ENCODE measurements around the gene OR5H2. TPM values are rescaled to one million over a fixed set of nuclear protein-coding genes. Genes with fewer than 3 reads are reported as not detected.

The OR5H2 gene
- polyA plus RNA-seq = not detected in 3 replicates
- polyA plus RNA-seq (2011; ENCODE audit: low read depth) = not detected
- polyA plus RNA-seq (2011; cell fraction: cytosol; rRNA removed) = not detected in 2 replicates
- polyA plus RNA-seq (2011; cell fraction: nucleus; rRNA removed) = not detected in 2 replicates
- not detected in 2 replicates for polyA plus RNA-seq (2012; ENCODE audit: low replicate concordance)
- polyA minus RNA-seq = not detected in 3 replicates
- polyA minus RNA-seq (2011; cell fraction: cytosol; rRNA and poly(A)+ RNA removed) = not detected
- polyA minus RNA-seq (2011; cell fraction: nucleus; rRNA and poly(A)+ RNA removed) = not detected in 2 replicates

- FAIRE-seq (no peak), DNase-seq (ENCODE audit: low read depth, low spot score) (no peak)
- Histone ChIP-seq H3K36me3 (ENCODE audit: control insufficient read depth in 2 of 2, extremely low read depth in 1 of 2, insufficient read depth in 2 of 2, low read length in 2 of 2) (no peaks in the 10 kb centered on the region), H3K27me3 (ENCODE audit: control insufficient read depth, extremely low read depth, insufficient read depth, low read length) (no peaks in the 10 kb centered on the region), H3K27ac (ENCODE audit: control insufficient read depth, insufficient read depth, low read length) (no peak within 1 kb of the TSS), H3K9me1 (ENCODE audit: control insufficient read depth, extremely low read depth, insufficient read depth, low read length) (no peaks in the 10 kb centered on the region), H3K9ac (ENCODE audit: control insufficient read depth, extremely low read depth, insufficient read depth, low read length) (no peak within 1 kb of the TSS), H3K4me1 (ENCODE audit: control insufficient read depth, extremely low read depth, insufficient read depth, low read length) (no peaks in the 10 kb centered on the region), H3K79me2 (ENCODE audit: control insufficient read depth, insufficient read depth, low read length) (no peaks in the 10 kb centered on the region), H2AFZ (ENCODE audit: control insufficient read depth, low read length) (no peak within 1 kb of the TSS), H3K4me2 (ENCODE audit: control insufficient read depth, extremely low read depth, insufficient read depth, low read depth, low read length) (no peak within 1 kb of the TSS), H3K9me3 (ENCODE audit: control insufficient read depth, low read depth, low read length) (no peaks in the 10 kb centered on the region), H3K4me3 (ENCODE audit: control insufficient read depth in 2 of 3, extremely low read depth in 1 of 3, insufficient read depth in 2 of 3, low read depth in 1 of 3, low read length in 3 of 3) (no peak within 1 kb of the TSS), H4K20me1 (ENCODE audit: control insufficient read depth, extremely low read depth, insufficient read depth, low read length) (no peaks in the 10 kb centered on the region)
- no peak for TF ChIP-seq EZH2 (IDR thresholded peaks at IDR 0.05; ENCODE audit: low read length)
- TF ChIP-seq CTCF (optimal IDR thresholded peaks at IDR 0.05 in 1 of 3, IDR thresholded peaks at IDR 0.05 in 1 of 3, conservative IDR thresholded peaks at IDR 0.05 in 1 of 3; ENCODE audit: extremely low read depth in 1 of 3, insufficient read depth in 2 of 3, low read length in 3 of 3) = no peak
- dilution Hi-C loops (cut with MboI; ENCODE audit: extremely low pct_ligation_motif_present, low sequenced_read_pairs) = no loop called here
Observed at GRCh38 chr3:98282205-98282604, at the start of gene OR5H2. Gene OR5H2 (plus strand): TSS chr3:98282505. CDS start chr3:98282903, 398 bp downstream.

- H3K9me1 ChIP-seq (ENCODE audit: control insufficient read depth, extremely low read depth, insufficient read depth, low read length) = no peaks in the 10 kb centered on the region
- TF ChIP-seq EZH2 (IDR thresholded peaks at IDR 0.05; ENCODE audit: low read length) = no peak
- no peak for TF ChIP-seq CTCF (optimal IDR thresholded peaks at IDR 0.05 in 1 of 3, IDR thresholded peaks at IDR 0.05 in 1 of 3, conservative IDR thresholded peaks at IDR 0.05 in 1 of 3; ENCODE audit: extremely low read depth in 1 of 3, insufficient read depth in 2 of 3, low read length in 3 of 3)
- H3K36me3 ChIP-seq (ENCODE audit: control insufficient read depth in 2 of 2, extremely low read depth in 1 of 2, insufficient read depth in 2 of 2, low read length in 2 of 2) = no peaks in the 10 kb centered on the region
- H4K20me1 ChIP-seq (ENCODE audit: control insufficient read depth, extremely low read depth, insufficient read depth, low read length) = no peaks in the 10 kb centered on the region
- dilution Hi-C loops (cut with MboI; ENCODE audit: extremely low pct_ligation_motif_present, low sequenced_read_pairs) = no loop called here
- no peaks in the 10 kb centered on the region for H3K79me2 ChIP-seq (ENCODE audit: control insufficient read depth, insufficient read depth, low read length)
- H2AFZ ChIP-seq (ENCODE audit: control insufficient read depth, low read length) = no peak overlapping the region
- H3K27me3 ChIP-seq (ENCODE audit: control insufficient read depth, extremely low read depth, insufficient read depth, low read length) = no peaks in the 10 kb centered on the region
- FAIRE-seq = no peak
- no peak overlapping the region for H3K4me3 ChIP-seq (ENCODE audit: control insufficient read depth in 2 of 3, extremely low read depth in 1 of 3, insufficient read depth in 2 of 3, low read depth in 1 of 3, low read length in 3 of 3)
- H3K4me2 ChIP-seq (ENCODE audit: control insufficient read depth, extremely low read depth, insufficient read depth, low read depth, low read length) = no peak overlapping the region
- no peak for DNase-seq (ENCODE audit: low read depth, low spot score)
- H3K9me3 ChIP-seq (ENCODE audit: control insufficient read depth, low read depth, low read length) = no peaks in the 10 kb centered on the region
- H3K9ac ChIP-seq (ENCODE audit: control insufficient read depth, extremely low read depth, insufficient read depth, low read length) = no peak overlapping the region
- no peaks in the 10 kb centered on the region for H3K4me1 ChIP-seq (ENCODE audit: control insufficient read depth, extremely low read depth, insufficient read depth, low read length)
- H3K27ac ChIP-seq (ENCODE audit: control insufficient read depth, insufficient read depth, low read length) = no peak overlapping the region
Observed at GRCh38 chr3:98233468-98233867, 48.8 kb upstream of the OR5H2 start.
